ENCODE data around the gene DDHD1.

Gene DDHD1

DNA sequence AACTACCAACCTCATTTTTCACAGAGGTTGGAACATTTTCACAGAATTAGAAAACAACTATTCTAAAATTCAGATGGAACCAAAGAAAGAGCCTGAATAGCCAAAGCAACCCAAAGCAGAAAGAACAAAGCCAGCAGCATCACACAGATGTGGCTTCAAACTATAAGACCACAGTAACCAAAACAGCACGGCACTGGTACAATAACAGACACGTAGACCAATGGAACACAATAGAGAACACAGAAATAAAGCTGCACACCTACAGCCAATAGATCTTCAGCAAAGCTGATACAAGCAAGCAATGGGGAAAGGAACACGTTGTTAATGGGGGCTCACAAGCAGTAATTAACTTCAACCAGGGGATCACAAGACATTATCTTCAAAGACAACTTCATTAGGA, 114.5 kb downstream of the DDHD1 start:
- Histone ChIP-seq H3K27me3 (ENCODE audit: control insufficient read depth, insufficient read depth, low read length) (no peaks in the 10 kb centered on the region), H3K9me3 (ENCODE audit: control insufficient read depth, insufficient read depth, low read length) (no peaks in the 10 kb centered on the region), H3K9ac (ENCODE audit: low read depth, low read length) (no peak overlapping the region), H3K36me3 (ENCODE audit: control insufficient read depth, insufficient read depth, low read length) (no peaks in the 10 kb centered on the region), H3K4me3 (ENCODE audit: low read depth, low read length) (no peak overlapping the region), H3K4me1 (ENCODE audit: control insufficient read depth, insufficient read depth, low read length) (no peaks in the 10 kb centered on the region)

DNA sequence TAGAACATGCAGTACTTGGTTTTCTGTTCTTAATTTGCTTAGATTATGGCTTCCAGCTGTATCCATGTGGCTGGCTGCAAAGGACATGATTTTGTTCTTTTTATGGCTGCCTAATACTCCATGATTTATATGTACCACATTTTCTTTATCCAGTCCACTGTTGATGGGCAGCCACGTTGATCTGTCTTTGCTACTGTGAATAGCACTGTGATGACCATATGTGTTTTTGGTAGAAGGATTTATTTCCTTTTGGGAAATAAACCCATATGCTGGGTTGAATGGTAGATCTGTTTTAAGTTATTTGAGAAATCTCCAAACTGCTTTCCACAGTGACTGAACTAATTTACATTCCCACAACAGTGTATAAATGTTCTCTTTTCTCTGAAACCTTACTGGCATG, 116.1 kb downstream of the DDHD1 start:
- no peaks in the 10 kb centered on the region for H3K9me3 ChIP-seq (ENCODE audit: control insufficient read depth, insufficient read depth, low read length)
- no peaks in the 10 kb centered on the region for H3K27me3 ChIP-seq (ENCODE audit: control insufficient read depth, insufficient read depth, low read length)
- H3K4me1 ChIP-seq (ENCODE audit: control insufficient read depth, insufficient read depth, low read length): no peaks in the 10 kb centered on the region
- no peak overlapping the region for H3K9ac ChIP-seq (ENCODE audit: low read depth, low read length)
- H3K4me3 ChIP-seq (ENCODE audit: low read depth, low read length): no peak overlapping the region
- H3K36me3 ChIP-seq (ENCODE audit: control insufficient read depth, insufficient read depth, low read length): no peaks in the 10 kb centered on the region

DNA sequence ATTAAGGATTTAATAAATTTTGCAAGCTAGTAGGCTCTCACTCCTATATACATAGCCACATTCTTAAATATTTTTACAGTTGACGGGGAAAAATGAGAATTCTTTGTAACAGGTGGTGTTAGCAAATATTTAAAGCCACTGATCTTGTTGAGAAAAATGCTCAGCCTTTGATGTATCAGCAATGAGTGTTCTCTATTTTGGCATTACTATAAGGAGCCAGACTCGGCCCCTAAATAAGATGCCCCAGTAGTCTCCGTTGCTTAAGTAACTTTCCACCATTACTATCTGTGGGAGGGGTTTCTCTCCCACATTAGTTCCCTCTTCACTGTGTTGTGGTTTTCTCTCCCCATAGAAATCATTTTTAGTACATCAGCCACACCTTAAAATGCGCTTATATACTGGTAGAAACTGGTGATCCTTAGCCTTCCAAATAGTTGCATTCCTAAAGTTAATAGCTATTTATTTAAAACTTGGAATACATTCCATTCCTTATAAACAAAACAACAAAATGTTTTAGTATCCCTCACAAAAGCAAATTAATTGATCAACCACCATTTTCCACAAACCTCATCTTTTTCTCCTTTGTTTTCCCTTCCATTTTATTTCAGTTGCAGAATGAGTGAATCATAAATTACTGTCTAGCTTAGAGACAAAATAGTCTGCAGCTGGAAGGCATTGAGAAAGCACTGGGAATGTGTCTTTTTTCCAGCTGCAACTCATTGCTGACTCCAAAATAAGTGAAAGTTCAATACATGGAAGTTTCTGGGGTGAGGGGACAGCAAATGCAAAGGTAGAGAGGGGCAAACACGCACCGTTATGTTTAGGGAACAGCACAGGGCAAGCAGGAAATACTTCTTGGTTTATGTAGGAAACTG, 117.5 kb downstream of the DDHD1 start:
- Histone ChIP-seq H3K27me3 (ENCODE audit: control insufficient read depth, insufficient read depth, low read length) (no peaks in the 10 kb centered on the region), H3K9me3 (ENCODE audit: control insufficient read depth, insufficient read depth, low read length) (no peaks in the 10 kb centered on the region), H3K9ac (ENCODE audit: low read depth, low read length) (no peak overlapping the region), H3K36me3 (ENCODE audit: control insufficient read depth, insufficient read depth, low read length) (no peaks in the 10 kb centered on the region), H3K4me3 (ENCODE audit: low read depth, low read length) (no peak overlapping the region), H3K4me1 (ENCODE audit: control insufficient read depth, insufficient read depth, low read length) (no peaks in the 10 kb centered on the region)

DNA sequence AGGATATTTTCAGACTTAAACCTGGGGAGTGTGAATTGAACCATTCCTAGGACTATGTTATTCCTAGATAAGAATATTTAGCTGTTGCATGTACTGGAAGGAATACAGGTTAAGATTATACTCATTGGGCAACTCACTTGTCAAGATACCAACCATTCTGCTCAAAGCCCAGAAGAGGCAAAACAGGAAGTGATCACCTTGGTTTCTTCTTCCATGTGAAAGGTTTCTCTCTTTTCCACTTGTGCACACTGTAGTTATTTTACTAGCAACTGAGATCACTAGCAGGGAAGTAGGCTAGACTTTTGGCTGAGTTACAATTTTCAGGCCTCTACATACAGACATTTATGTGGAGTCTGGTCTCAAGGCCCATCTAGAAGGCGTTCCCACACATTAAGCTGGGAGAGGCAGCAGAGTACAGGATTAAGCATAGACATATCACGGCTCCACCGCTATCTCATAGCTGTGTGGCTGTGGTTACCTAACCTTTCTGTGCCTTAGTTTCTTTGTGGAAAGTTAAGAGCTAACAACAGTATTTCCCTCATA, 118.4 kb downstream of the DDHD1 start:
- Histone ChIP-seq H3K36me3 (ENCODE audit: control insufficient read depth, insufficient read depth, low read length) (no peaks in the 10 kb centered on the region), H3K4me1 (ENCODE audit: control insufficient read depth, insufficient read depth, low read length) (no peaks in the 10 kb centered on the region), H3K9ac (ENCODE audit: low read depth, low read length) (no peak overlapping the region), H3K9me3 (ENCODE audit: control insufficient read depth, insufficient read depth, low read length) (no peaks in the 10 kb centered on the region), H3K27me3 (ENCODE audit: control insufficient read depth, insufficient read depth, low read length) (no peaks in the 10 kb centered on the region), H3K4me3 (ENCODE audit: low read depth, low read length) (no peak overlapping the region)

DNA sequence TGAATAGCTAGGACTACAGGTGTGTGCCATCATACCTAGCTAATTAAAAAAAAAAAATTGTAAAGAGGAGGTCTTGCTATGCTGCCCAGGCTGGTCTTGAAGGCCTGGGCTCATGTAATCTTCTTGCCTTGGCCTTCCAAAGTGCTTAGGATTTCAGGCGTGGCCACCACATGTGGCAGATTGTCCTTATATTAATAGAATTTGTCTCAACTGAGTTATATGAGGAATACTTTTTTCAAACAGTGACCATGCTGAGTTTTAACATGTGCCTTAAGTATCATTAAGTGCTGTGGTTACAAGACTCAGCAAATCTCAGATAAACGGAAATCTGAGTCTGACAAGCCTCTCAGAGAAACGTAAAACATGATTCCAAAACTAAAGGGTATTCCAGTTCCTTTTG, 119.1 kb downstream of the DDHD1 start:
- no peaks in the 10 kb centered on the region for H3K27me3 ChIP-seq (ENCODE audit: control insufficient read depth, insufficient read depth, low read length)
- no peak overlapping the region for H3K9ac ChIP-seq (ENCODE audit: low read depth, low read length)
- H3K9me3 ChIP-seq (ENCODE audit: control insufficient read depth, insufficient read depth, low read length): no peaks in the 10 kb centered on the region
- no peak overlapping the region for H3K4me3 ChIP-seq (ENCODE audit: low read depth, low read length)
- H3K36me3 ChIP-seq (ENCODE audit: control insufficient read depth, insufficient read depth, low read length): no peaks in the 10 kb centered on the region
- H3K4me1 ChIP-seq (ENCODE audit: control insufficient read depth, insufficient read depth, low read length): no peaks in the 10 kb centered on the region

DNA sequence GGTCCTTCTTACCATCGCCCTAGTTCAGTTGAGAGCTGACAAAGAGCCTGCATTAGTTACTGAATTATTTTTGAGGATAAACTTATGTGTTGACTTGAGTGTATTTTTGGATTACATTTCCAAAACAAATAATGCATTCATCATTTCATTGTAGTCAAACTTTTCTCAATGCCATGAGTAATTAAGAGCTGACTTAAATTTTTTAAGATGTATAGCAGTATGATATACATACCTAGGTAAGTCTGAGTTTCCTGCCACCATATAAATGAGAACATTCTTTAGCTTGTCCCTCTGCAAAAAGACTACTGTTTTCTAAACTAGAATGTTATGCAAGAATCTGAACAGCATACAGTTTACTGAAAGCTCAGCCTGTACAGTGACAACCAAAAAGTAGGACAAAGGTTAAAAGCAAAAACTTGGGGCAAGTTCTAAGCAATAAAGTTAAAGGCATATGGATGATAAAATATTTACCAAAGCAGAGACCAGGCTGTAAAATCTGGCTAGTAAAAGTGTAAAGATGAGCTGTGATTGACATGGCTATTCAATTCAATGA, 120.2 kb downstream of the DDHD1 start:
- H3K27me3 ChIP-seq (ENCODE audit: control insufficient read depth, insufficient read depth, low read length): no peaks in the 10 kb centered on the region
- no peaks in the 10 kb centered on the region for H3K36me3 ChIP-seq (ENCODE audit: control insufficient read depth, insufficient read depth, low read length)
- no peak overlapping the region for H3K4me3 ChIP-seq (ENCODE audit: low read depth, low read length)
- no peaks in the 10 kb centered on the region for H3K9me3 ChIP-seq (ENCODE audit: control insufficient read depth, insufficient read depth, low read length)
- H3K9ac ChIP-seq (ENCODE audit: low read depth, low read length): no peak overlapping the region
- no peaks in the 10 kb centered on the region for H3K4me1 ChIP-seq (ENCODE audit: control insufficient read depth, insufficient read depth, low read length)

DNA sequence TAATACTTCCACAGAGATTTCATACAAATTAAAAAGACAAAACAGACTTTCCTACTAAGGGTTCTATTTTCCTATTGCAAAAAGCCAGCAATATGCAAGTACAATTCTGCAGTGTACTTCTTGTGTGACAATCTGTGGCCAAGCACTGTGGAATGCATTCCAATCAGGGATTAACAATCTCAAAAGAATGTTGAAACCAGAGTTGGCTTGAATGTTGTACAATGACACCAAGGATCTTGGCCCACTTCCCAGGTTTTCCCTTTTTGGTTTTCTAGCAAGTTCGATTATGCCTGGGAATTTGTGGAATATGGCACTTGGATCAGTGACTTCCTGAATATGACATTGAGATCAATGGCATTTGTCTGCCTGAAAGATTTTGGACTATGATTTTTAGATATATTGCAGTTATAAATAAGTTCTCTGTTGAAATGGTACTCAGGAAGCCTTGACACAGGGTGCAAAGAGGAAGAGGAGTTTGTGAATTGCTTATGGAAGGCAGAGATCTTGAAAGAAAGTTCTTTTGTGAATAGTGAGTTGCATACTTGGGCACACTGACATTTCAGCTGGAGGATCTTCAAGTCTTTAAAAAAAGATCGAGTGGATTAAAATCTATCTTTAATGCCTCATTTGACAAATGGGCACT, 120.8 kb downstream of the DDHD1 start:
- no peak overlapping the region for H3K4me3 ChIP-seq (ENCODE audit: low read depth, low read length)
- no peaks in the 10 kb centered on the region for H3K36me3 ChIP-seq (ENCODE audit: control insufficient read depth, insufficient read depth, low read length)
- H3K4me1 ChIP-seq (ENCODE audit: control insufficient read depth, insufficient read depth, low read length): no peaks in the 10 kb centered on the region
- no peaks in the 10 kb centered on the region for H3K9me3 ChIP-seq (ENCODE audit: control insufficient read depth, insufficient read depth, low read length)
- H3K9ac ChIP-seq (ENCODE audit: low read depth, low read length): no peak overlapping the region
- H3K27me3 ChIP-seq (ENCODE audit: control insufficient read depth, insufficient read depth, low read length): no peaks in the 10 kb centered on the region

DNA sequence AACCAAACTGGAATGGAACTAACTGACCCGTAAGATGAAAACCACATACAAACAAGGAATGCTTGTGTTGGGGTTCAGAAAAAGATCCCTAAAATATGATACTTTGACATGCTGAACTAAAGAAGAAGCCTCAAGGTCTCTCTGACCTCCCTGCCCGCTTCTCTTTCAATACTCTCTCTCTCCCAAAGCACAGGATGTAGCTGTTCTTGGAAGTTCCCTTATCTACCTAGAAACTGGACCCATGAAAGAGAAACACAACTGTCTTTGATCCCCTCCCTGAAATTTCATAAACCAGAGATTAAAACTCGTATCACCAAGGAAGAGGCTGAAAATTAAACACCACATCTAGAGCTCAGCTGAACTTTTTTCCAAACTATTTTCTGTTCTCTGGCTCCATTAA, 125.6 kb downstream of the DDHD1 start:
- Histone ChIP-seq H3K9me3 (ENCODE audit: control insufficient read depth, insufficient read depth, low read length) (no peaks in the 10 kb centered on the region), H3K4me3 (ENCODE audit: low read depth, low read length) (no peak overlapping the region), H3K9ac (ENCODE audit: low read depth, low read length) (no peak overlapping the region), H3K4me1 (ENCODE audit: control insufficient read depth, insufficient read depth, low read length) (no peaks in the 10 kb centered on the region), H3K27me3 (ENCODE audit: control insufficient read depth, insufficient read depth, low read length) (no peaks in the 10 kb centered on the region), H3K36me3 (ENCODE audit: control insufficient read depth, insufficient read depth, low read length) (no peaks in the 10 kb centered on the region)

DNA sequence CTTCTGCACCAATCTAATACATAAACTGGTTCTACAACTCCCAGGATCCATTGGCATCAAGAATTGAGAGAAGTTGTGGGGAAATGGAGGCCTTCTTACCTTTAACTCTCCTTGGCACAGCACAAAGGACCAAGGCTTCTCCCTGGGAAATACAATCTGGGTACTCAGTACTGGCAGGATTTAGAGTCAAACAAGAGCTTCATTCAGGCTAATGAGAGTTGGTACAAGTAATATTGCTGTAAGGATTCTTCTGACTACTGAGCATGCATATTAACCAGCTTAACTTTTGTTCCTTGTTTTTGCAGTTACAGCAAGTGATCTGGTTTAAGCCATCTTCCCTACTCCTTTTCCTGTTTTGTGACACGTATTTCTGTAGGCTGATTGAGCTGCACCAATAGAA, 126.1 kb downstream of the DDHD1 start:
- H3K36me3 ChIP-seq (ENCODE audit: control insufficient read depth, insufficient read depth, low read length): no peaks in the 10 kb centered on the region
- H3K27me3 ChIP-seq (ENCODE audit: control insufficient read depth, insufficient read depth, low read length): no peaks in the 10 kb centered on the region
- no peaks in the 10 kb centered on the region for H3K4me1 ChIP-seq (ENCODE audit: control insufficient read depth, insufficient read depth, low read length)
- H3K4me3 ChIP-seq (ENCODE audit: low read depth, low read length): no peak overlapping the region
- no peaks in the 10 kb centered on the region for H3K9me3 ChIP-seq (ENCODE audit: control insufficient read depth, insufficient read depth, low read length)
- H3K9ac ChIP-seq (ENCODE audit: low read depth, low read length): no peak overlapping the region

DNA sequence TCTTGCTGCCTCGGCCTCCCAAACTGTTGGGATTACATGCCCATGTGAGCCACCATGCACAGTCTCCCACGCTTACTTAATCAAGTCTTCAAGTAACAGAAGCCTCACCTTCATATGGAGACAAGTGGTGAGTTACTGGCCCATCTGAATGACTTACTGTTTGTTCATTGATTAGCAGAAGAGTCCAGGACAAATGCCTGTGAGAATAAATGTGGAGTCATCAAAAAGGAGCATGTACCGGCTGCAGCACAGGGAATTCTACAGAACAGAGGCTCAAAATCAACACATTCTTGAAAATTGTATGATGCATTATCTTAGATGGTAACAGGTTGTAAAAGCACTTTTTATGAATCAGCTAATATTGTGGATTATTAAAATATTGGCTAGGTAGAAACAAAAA, 129.8 kb downstream of the DDHD1 start:
- Histone ChIP-seq H3K36me3 (ENCODE audit: control insufficient read depth, insufficient read depth, low read length) (no peaks in the 10 kb centered on the region), H3K4me1 (ENCODE audit: control insufficient read depth, insufficient read depth, low read length) (peaks cover 11% of the 10 kb centered on the region), H3K4me3 (ENCODE audit: low read depth, low read length) (no peak overlapping the region), H3K9me3 (ENCODE audit: control insufficient read depth, insufficient read depth, low read length) (no peaks in the 10 kb centered on the region), H3K9ac (ENCODE audit: low read depth, low read length) (no peak overlapping the region), H3K27me3 (ENCODE audit: control insufficient read depth, insufficient read depth, low read length) (no peaks in the 10 kb centered on the region)

DNA sequence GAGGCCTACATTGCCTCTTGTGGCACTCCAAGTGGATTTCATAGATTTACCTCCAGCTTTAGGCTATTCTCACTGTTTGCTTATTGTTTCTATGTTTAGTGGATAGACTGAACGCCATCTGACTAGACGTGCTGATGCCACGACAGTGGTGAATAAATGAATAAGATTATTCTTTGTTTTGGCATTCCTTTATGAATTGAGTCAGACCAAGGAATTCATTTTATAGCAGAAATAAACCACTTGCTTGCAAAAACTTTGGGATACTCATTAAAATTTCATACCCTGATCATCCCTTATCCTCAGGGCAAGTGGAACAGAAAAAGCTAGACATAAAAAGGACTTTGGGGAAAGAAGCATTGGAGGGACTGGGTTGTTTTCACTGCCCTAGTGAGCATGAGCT, 130.5 kb downstream of the DDHD1 start:
- Histone ChIP-seq H3K4me1 (ENCODE audit: control insufficient read depth, insufficient read depth, low read length) (peaks cover 11% of the 10 kb centered on the region), H3K9ac (ENCODE audit: low read depth, low read length) (no peak overlapping the region), H3K36me3 (ENCODE audit: control insufficient read depth, insufficient read depth, low read length) (no peaks in the 10 kb centered on the region), H3K9me3 (ENCODE audit: control insufficient read depth, insufficient read depth, low read length) (no peaks in the 10 kb centered on the region), H3K27me3 (ENCODE audit: control insufficient read depth, insufficient read depth, low read length) (no peaks in the 10 kb centered on the region), H3K4me3 (ENCODE audit: low read depth, low read length) (no peak overlapping the region)
